Uterus (tissue), 2 donors: ENCODE results near the gene DDX41.

Experiments
- POLR2A ChIP-seq, 2 donors: fragments of 450-650 bp; IDR thresholded peaks; one replicate each; pipeline ENCODE4 v1.6.1; 2016; ENCODE audit warnings: antibody characterized with exemption in 2 of 2, mild to moderate bottlenecking in 1 of 2, moderate library complexity in 1 of 2
- TF ChIP-seq, protein P1 (sequence below), 4 experiments: fragments of 200-600 bp in 2 of 4; fragments of 450-650 bp in 2 of 4; sonication (generic) in 2 of 4; IDR thresholded peaks; one replicate each; pipeline ENCODE4 v1.5.1; 2016 to 2019; ENCODE audit warnings: antibody characterized with exemption in 4 of 4, mild to moderate bottlenecking in 2 of 4, moderate library complexity in 1 of 4

DNA sequence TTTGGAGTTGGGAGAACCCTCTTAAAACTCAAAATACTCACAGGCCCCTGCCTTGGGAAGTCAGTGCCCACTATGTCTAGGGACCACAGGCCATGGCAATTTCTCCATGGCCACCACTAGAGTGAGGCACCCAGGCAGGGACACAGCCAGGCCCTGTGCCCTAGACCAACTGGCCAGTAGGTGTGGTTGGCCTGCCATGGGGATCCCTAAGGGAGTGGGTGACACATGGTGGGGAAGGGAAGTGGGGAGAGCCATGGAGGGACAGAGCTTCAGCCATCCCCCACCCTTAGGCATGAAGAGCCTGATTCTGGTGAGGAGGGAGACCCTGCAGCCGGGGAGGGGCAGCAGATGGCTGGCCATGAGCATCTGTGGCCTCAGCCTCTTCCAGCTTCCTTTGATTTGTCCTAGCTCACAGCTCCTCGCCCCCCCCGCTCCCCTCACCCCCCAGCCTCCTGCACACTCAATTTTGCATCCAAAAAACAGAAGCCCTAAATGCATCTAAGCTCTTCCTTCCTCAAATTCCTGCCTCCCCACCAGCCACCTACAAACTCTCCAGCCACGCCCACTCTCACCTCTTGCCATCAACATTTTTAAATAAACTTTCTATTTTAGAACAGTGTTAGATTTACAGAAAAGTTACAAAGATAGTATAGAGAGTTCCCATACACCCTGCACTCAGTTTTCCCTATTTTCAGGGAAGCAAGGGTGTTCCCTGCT is 41.8 kb downstream of the DDX41 start:
- TF ChIP-seq, protein P1, sequence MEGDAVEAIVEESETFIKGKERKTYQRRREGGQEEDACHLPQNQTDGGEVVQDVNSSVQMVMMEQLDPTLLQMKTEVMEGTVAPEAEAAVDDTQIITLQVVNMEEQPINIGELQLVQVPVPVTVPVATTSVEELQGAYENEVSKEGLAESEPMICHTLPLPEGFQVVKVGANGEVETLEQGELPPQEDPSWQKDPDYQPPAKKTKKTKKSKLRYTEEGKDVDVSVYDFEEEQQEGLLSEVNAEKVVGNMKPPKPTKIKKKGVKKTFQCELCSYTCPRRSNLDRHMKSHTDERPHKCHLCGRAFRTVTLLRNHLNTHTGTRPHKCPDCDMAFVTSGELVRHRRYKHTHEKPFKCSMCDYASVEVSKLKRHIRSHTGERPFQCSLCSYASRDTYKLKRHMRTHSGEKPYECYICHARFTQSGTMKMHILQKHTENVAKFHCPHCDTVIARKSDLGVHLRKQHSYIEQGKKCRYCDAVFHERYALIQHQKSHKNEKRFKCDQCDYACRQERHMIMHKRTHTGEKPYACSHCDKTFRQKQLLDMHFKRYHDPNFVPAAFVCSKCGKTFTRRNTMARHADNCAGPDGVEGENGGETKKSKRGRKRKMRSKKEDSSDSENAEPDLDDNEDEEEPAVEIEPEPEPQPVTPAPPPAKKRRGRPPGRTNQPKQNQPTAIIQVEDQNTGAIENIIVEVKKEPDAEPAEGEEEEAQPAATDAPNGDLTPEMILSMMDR (IDR thresholded peaks at IDR 0.05): no peak
- no peak for TF ChIP-seq POLR2A (IDR thresholded peaks at IDR 0.05)
